ENCODE results near the gene CDC42EP4.

DNA sequence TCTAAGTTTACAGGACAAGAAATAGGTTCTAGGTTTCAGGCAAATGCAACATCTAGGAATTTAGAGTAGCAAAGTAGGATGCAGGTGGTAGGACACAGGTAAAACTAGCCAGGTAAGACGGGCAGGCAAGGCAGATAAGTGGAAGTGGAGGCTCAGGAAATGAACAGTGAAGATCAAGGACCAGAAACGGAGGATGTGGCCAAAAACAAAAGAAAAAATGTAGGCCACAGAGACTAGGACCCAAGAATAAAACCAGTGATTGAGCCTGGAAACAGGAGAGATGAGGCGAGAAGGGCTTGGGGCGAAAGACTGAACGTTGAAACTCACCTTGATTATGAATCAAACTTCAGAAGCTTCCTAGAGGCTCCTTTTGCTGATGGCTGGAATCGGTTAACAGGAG lies 74.1 kb downstream of the CDC42EP4 start:
- TF ChIP-seq POLR2A (IDR thresholded peaks at IDR 0.05) = no peak
- TF ChIP-seq, protein P1, sequence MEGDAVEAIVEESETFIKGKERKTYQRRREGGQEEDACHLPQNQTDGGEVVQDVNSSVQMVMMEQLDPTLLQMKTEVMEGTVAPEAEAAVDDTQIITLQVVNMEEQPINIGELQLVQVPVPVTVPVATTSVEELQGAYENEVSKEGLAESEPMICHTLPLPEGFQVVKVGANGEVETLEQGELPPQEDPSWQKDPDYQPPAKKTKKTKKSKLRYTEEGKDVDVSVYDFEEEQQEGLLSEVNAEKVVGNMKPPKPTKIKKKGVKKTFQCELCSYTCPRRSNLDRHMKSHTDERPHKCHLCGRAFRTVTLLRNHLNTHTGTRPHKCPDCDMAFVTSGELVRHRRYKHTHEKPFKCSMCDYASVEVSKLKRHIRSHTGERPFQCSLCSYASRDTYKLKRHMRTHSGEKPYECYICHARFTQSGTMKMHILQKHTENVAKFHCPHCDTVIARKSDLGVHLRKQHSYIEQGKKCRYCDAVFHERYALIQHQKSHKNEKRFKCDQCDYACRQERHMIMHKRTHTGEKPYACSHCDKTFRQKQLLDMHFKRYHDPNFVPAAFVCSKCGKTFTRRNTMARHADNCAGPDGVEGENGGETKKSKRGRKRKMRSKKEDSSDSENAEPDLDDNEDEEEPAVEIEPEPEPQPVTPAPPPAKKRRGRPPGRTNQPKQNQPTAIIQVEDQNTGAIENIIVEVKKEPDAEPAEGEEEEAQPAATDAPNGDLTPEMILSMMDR (IDR thresholded peaks at IDR 0.05 in 4 of 5, conservative IDR thresholded peaks at IDR 0.05 in 1 of 5) = no peak
